Measurements from ENCODE around the gene TRAM2.

The TRAM2 gene

GRCh38 chr6:52577022-52577777 lies at the start of gene TRAM2:
Gene TRAM2 (minus strand): TSS chr6:52577060. CDS start chr6:52576915, 145 bp downstream.
- peak; percentile 65 for DNase-seq (ENCODE audit: low read depth)

- DNase-seq (ENCODE audit: low read depth) = no peak
Observed at GRCh38 chr6:52622810-52623209, 46.0 kb upstream of the TRAM2 start.

GRCh38 chr6:52621631-52622030 lies 44.8 kb upstream of the TRAM2 start:
- no peak for DNase-seq (ENCODE audit: low read depth)

GRCh38 chr6:52620906-52621190 lies 44.0 kb upstream of the TRAM2 start:
- DNase-seq (ENCODE audit: low read depth) = no peak

- no peak for DNase-seq (ENCODE audit: low read depth)
Observed at GRCh38 chr6:52620055-52620905, 43.4 kb upstream of the TRAM2 start.

- no peak for DNase-seq (ENCODE audit: low read depth)
Observed at GRCh38 chr6:52617087-52617486, 40.2 kb upstream of the TRAM2 start.

- no peak for DNase-seq (ENCODE audit: low read depth)
Observed at GRCh38 chr6:52616059-52616690, 39.3 kb upstream of the TRAM2 start.

- no peak for DNase-seq (ENCODE audit: low read depth)
Observed at GRCh38 chr6:52612336-52613054, 35.6 kb upstream of the TRAM2 start.

- DNase-seq (ENCODE audit: low read depth) = no peak
Observed at GRCh38 chr6:52611833-52612232, 35.0 kb upstream of the TRAM2 start.

GRCh38 chr6:52610745-52611355 lies 34.0 kb upstream of the TRAM2 start:
- DNase-seq (ENCODE audit: low read depth) = no peak

GRCh38 chr6:52610011-52610410 lies 33.2 kb upstream of the TRAM2 start:
- DNase-seq (ENCODE audit: low read depth) = no peak

- no peak for DNase-seq (ENCODE audit: low read depth)
Observed at GRCh38 chr6:52605610-52606185, 28.8 kb upstream of the TRAM2 start.

GRCh38 chr6:52603000-52603795 lies 26.3 kb upstream of the TRAM2 start:
- no peak for DNase-seq (ENCODE audit: low read depth)

GRCh38 chr6:52598824-52599190 lies 21.9 kb upstream of the TRAM2 start:
- no peak for DNase-seq (ENCODE audit: low read depth)

GRCh38 chr6:52598123-52598823 lies 21.4 kb upstream of the TRAM2 start:
- DNase-seq (ENCODE audit: low read depth) = no peak

GRCh38 chr6:52597738-52598122 lies 20.9 kb upstream of the TRAM2 start:
- DNase-seq (ENCODE audit: low read depth) = no peak

- DNase-seq (ENCODE audit: low read depth) = no peak
Observed at GRCh38 chr6:52596371-52597028, 19.6 kb upstream of the TRAM2 start.

GRCh38 chr6:52595796-52596130 lies 18.9 kb upstream of the TRAM2 start:
- no peak for DNase-seq (ENCODE audit: low read depth)

GRCh38 chr6:52595000-52595795 lies 18.3 kb upstream of the TRAM2 start:
- DNase-seq (ENCODE audit: low read depth) = no peak
